GM23248 (cell line): ENCODE measurements around the gene RBPMS2.
"Not testable (repeated sequence)": the region's sequence is repeated elsewhere in the genome, so short reads cannot be mapped to it uniquely, and the experiment has no call there.

ENCODE experiments used
- EZH2 ChIP-seq: fragments of 200-600 bp; sonication (generic); IDR thresholded peaks from 2 replicates; pipeline ENCODE4 v1.6.1; 2018; ENCODE audit warnings: antibody characterized with exemption, mild to moderate bottlenecking; ENCODE audit not compliant: insufficient read depth, poor library complexity, severe bottlenecking
- EZH2phosphoT487 ChIP-seq: fragments of 200-600 bp; sonication (generic); IDR thresholded peaks from 2 replicates; pipeline ENCODE4 v1.6.1; 2018; ENCODE audit warnings: antibody characterized with exemption, moderate library complexity, mild to moderate bottlenecking, low read depth; ENCODE audit not compliant: insufficient read depth

DNA sequence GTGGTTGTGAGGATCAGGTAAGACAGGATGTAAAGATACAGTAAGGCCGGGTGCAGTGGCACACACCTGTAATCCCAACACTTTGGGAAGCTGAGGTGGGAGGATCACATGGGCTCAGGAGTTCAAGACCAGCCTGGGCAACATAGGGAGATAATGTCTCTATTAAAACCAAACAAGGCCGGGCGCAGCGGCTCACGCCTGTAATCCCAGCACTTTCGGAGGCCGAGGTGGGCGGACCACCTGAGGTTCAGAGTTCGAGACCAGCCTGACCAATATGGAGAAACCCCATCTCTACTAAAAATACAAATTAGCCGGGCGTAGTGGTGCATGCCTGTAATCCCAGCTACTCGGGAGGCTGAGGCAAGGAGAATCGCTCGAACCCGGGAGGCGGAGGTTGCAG lies 33.7 kb downstream of the RBPMS2 start:
- not testable (repeated sequence) for TF ChIP-seq EZH2, EZH2phosphoT487
